ENCODE data around the gene CDK14.

The CDK14 gene

GRCh38 chr7:91182819-91183764, 587.0 kb downstream of the CDK14 start:
- no peak for DNase-seq

DNA sequence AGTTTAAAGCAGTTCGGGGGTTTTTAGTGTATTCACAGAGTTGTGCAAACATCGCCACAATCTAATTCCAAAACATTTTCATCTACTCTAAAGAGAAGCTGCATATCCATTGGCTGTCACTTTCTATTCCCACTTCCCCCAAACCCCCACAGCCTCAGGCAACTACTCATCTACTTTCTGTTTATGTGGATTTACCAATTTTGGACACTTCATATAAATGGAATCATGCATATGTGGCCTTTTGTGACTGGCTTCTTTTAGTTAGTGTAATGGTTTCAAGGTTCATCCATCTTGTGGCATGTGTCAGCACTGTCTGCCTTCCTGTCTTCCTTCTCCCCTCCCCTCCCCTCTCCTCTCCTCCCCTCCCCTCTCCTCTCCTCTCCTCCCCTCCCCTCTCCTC, 589.6 kb downstream of the CDK14 start:
- DNase-seq, result no peak

- no peak for DNase-seq
Observed at GRCh38 chr7:91187061-91187460, 590.9 kb downstream of the CDK14 start.

- no peak for DNase-seq
Observed at GRCh38 chr7:91191771-91192170, 595.6 kb downstream of the CDK14 start.

- DNase-seq, result no peak
Observed at GRCh38 chr7:91193141-91193540, 597.0 kb downstream of the CDK14 start.

DNA sequence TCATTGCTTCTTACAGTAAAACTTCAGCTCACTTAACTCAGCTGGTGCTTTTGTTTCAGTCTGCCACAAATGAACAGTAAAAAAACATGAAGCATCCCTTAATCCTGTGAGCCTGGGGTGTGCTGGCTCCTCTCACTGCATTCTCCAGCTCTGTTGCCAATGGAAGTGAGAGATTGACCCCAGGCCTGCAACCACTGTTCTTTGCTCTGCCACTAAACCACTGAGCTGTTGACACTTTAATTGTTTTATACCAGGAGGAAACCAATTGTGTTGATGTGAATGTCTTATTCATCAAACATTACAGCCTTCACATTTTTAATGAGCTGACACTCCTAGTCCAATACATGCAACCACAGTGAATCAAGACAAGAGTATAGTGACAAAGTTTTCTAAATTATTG, 598.7 kb downstream of the CDK14 start:
- no peak for DNase-seq

DNA sequence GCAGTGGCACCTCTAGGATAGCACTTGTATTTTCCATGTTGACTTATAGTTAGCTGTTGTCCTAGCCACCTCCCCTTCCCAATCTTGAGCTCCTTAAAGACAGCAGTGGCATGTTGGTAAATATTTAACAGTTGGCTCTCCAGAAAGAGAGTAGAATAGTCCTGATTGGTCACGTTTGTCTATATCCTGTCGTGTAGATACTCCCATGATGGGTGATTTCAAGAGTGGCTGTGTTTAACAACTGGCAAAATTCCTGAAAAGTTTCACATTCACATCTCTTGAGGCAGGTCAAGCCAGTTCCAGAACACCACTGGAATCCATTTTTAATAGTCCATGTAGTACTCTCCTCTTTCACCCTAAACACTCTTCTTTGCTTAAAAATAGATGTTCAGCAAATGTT, 599.9 kb downstream of the CDK14 start:
- DNase-seq, result no peak

DNA sequence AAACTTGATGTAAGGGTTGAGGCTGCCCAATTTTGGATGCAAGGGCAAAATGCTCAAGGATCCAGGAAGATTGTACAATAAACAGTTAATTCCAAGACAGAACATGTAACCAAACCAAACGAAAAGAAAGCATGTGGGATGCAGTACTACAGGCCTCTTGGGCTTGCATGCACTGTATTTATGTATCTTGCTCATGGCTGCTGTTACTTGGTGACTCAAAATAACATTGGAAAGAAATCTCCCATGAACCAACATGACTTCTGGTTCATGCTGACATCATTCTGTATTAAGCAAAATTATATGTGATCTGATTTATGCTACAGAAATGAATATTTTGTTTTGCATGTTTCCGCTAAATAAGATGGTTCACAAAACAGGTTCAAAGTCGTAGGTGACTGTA, 602.2 kb downstream of the CDK14 start:
- no peak for DNase-seq

DNA sequence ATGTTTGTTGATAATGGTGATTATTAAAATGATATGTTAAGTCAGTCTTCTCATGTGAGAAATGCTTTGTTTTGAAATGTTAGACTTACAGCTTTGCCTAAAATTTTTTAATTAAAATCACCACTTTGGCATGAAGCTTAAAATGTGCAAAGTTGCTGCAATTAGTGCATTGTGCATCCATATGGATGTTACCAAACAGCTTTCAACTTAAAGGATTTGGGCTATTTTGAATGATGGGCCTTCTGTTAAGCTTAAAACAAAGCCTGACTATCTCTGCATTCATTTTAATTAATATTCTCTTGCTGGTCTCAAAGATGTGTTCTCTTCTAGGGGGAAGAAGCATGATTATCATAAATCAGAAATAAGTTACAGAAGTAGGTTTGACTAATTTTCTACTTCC, 603.5 kb downstream of the CDK14 start:
- no peak for DNase-seq

DNA sequence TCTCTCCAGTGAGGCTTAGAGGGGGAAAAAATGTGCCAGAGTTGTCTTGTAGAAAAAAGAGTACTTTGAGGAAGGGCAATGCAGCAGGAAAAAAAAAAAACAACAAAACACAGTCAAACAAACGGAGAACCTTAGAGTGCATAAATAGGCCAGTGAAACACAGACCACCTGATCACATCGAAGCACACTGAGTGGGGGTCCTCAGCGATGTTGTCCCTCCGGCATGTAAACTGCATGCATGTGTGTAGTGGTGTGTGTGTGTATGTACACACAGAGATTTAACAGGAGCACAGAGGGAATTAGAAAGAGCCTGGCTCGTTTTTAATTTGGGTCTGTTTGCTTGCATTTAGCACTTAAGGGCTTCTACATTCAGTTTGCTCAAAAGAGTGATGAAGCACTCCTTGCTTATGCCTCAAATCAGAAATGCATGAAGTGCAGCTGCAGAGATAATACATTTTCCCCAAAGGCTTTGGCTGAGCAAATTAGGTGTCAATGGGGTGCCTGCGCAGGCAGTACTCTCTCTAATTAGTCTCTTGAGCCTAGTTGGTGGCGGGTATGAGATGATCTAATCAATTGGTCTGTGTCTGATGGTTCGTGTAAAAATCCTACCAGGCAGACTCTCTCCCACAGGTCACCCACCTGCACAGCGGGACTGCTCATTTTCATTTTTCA, 605.5 kb downstream of the CDK14 start:
- DNase-seq, result no peak

GRCh38 chr7:91206361-91206960, 610.3 kb downstream of the CDK14 start:
- DNase-seq, result no peak

DNA sequence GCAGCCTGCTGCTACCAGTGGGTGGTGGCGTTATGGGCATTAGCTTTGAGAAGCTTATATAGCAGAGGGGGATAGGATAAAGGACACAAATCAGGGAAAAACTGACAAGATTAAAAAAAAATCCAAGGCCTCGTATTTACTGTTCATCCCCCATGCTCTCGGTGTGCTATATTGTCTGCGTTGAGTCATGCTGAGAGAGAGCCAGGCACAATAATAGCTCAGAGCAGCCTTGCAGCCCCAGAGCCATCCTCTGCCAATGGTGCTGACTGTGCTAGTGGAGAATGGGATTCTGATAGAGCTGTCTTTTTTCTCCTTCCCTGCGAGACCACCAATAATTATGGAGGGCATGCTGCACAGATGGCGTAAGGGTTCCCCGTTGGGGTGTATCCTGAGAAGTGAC, 616.5 kb downstream of the CDK14 start:
- DNase-seq, result no peak

DNA sequence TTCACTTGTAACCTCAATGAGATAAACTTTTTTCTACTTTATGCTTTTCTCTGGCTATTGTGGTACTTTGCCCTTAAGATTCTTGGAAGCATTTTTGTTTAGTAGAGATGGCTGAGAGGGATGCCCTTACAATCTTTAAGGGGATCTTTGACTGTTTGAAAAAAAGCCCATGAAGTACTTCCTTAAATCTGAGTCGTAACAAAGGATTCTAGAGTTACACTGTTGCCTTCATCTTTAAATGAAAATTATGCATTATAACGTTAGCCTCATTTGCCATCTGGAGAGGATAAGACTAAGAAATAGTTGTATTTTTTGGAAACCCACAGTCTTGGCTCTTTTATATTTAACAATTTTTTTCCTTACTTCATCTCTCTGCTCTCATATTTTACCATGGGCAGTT, 630.3 kb downstream of the CDK14 start:
- DNase-seq, result no peak

GRCh38 chr7:91228327-91228726, 632.2 kb downstream of the CDK14 start:
- DNase-seq, result no peak

DNA sequence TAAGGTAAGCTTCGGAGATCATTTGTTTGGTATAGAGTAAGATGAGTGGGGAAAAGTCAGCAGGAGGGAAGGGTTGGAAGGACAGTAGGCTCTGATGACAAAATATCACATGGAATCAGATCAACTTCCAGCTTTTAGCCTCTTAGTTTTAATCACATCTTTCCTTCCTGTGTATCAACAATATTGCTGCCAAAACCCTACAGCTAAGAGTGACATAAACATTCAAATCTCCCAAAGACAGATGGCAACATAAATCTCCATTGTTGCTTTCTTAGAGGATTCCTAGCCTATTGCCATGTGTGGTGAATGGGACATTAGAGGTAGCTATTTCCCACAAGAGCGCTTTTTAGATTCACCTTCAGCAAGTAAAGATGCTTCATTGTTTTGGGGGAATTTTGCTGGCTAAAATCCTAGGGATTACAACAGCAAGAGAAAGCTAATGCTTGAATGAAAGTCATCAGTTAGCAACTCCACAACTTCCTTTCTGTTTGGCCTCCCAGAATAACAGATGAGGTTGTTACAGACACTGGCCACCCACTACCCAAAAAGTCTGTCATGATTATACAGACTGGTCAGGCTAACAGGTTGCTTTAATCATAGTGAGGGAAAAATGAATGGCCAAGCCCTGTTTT, 632.9 kb downstream of the CDK14 start:
- DNase-seq, result no peak

DNA sequence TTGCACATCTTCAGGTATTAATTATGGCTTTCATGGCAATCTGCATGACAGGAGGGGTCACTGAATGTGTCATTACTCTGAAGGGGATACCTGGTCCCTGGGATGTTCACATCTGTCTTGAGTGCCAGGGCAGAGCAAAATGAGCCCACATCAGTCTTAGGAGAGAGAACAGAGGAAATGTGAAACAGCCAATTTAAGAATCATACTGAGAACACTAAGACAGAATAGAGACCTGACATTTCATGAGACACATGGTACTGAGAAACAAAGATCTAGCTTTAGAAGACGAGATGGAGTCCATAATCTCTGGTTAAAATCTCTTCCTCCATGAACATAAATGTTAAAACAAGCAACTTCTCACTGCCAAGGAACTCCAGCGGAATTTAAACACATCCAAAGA, 634.0 kb downstream of the CDK14 start:
- DNase-seq, result no peak

DNA sequence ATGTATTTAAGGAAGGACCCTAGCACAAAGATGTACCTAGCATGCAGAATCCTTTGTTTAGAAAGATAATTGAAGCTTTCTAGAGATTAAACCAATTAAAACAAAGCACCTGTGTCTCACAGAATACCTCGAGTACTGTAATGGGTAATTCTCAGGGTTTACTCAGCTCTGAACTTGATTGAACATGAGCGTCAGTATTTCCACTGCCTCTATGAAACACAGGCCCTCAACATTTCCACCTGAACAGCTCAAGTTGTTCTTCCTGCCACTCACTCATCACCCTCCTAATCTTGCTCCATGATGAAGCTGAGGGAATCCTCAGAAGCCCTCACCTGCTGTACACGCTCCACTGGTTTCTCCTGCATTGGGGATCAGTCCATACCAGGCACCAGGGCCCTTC, 634.4 kb downstream of the CDK14 start:
- no peak for DNase-seq

GRCh38 chr7:91233212-91233611, 637.1 kb downstream of the CDK14 start:
- DNase-seq, result no peak

GRCh38 chr7:91235211-91235832, 639.2 kb downstream of the CDK14 start:
- DNase-seq, result no peak

- peak; percentile 19 for DNase-seq
Observed at GRCh38 chr7:91239171-91239604, 643.1 kb downstream of the CDK14 start.

GRCh38 chr7:91239772-91240171, 643.7 kb downstream of the CDK14 start:
- DNase-seq, result no peak

GRCh38 chr7:91240376-91240941, 644.3 kb downstream of the CDK14 start:
- peak; percentile 12 for DNase-seq

Data from GF-D8 (cell line).